ENCODE measurements around the gene VSTM2B. TPM values are rescaled to one million over a fixed set of nuclear protein-coding genes. Genes with fewer than 3 reads are reported as not detected.
A peak's percentile ranks its signal among the peaks of the same experiment; 100 is the strongest.

Gene VSTM2B
- total and polyA plus RNA-seq, 2 of the 4 experiments (the other 2 are of a cell fraction) = not detected

GRCh38 chr19:29576046-29576606 lies 50.3 kb downstream of the VSTM2B start:
- Histone ChIP-seq H3K4ac (ENCODE audit: low read depth, low read length) (no peak overlapping the region), H3K4me3 (ENCODE audit: insufficient read depth, low read depth, low read length) (no peak overlapping the region), H4K8ac (ENCODE audit: low read depth in 2 of 2, low read length in 2 of 2) (no peak overlapping the region), H3K56ac (ENCODE audit: extremely low read depth, insufficient read depth, low read length) (no peak overlapping the region), H3K36me3 (ENCODE audit: control insufficient read depth, insufficient read depth, low read length) (no peaks in the 10 kb centered on the region), H2AK5ac (ENCODE audit: low read depth, low read length) (no peak overlapping the region), H2BK5ac (ENCODE audit: low read depth, low read length, poor library complexity, severe bottlenecking) (no peak overlapping the region), H2BK120ac (ENCODE audit: low read depth, low read length) (no peak overlapping the region), H4K91ac (ENCODE audit: insufficient read depth, low read depth, low read length) (no peak overlapping the region), H2BK20ac (ENCODE audit: low read depth, low read length) (no peak overlapping the region), H2AK9ac (replicated peaks; ENCODE audit: low read depth, low read length, poor library complexity) (no peak overlapping the region), H2AFZ (replicated peaks; ENCODE audit: low read length, poor library complexity) (no peak overlapping the region), H4K20me1 (ENCODE audit: insufficient read depth, low read length) (no peaks in the 10 kb centered on the region), H3K18ac (ENCODE audit: low read depth, low read length) (no peak overlapping the region), H3K9ac (ENCODE audit: low read depth, low read length) (no peak overlapping the region), H3K27me3 (ENCODE audit: control insufficient read depth, insufficient read depth, low read length) (peaks cover 6% of the 10 kb centered on the region; the same call in 1 of the 2 replicates), H3K79me1 (ENCODE audit: low read depth in 1 of 2, low read length in 2 of 2) (no peaks in the 10 kb centered on the region), H3K27ac (ENCODE audit: insufficient read depth, low read length) (no peak overlapping the region), H3K9me1 (ENCODE audit: insufficient read depth, low read length) (no peaks in the 10 kb centered on the region), H3K9me3 (ENCODE audit: control insufficient read depth, insufficient read depth, low read length) (no peaks in the 10 kb centered on the region), H4K5ac (ENCODE audit: low read depth, low read length) (no peak overlapping the region), H3K4me2 (ENCODE audit: low read depth, low read length) (no peak overlapping the region), H3K14ac (replicated peaks; ENCODE audit: low read depth, low read length) (no peak overlapping the region), H2BK15ac (ENCODE audit: low read depth, low read length) (no peak overlapping the region), H3K23ac (ENCODE audit: low read depth, low read length) (no peak overlapping the region), H3K4me1 (ENCODE audit: control insufficient read depth, insufficient read depth, low read length) (no peaks in the 10 kb centered on the region)
- no TSS peak for BruUV-seq (replicated peaks)
- ATAC-seq (ENCODE audit: low read depth) (no peak), DNase-seq (peak; percentile 10)
- WGBS, 2 experiments (ENCODE audit: extremely low coverage in 2 of 2, insufficient read length in 1 of 2) = 20% methylated on average over 5 of the region's 14 CpGs; no CpG with 5 or more reads in 1 of the 2 experiments
- ChIA-PET POLR2A (ENCODE audit: unreplicated experiment) (interaction anchor here (0.6 kb wide), 1 partner anchor 236 kb away, joined by 3 read pairs; no protein-coding TSS in a partner anchor), CTCF (no interaction called here)
- TF ChIP-seq MXI1 (IDR thresholded peaks at IDR 0.05; ENCODE audit: borderline replicate concordance, low read depth, low read length) = no peak
- in situ Hi-C loops (cut with MboI; ENCODE audit: low sequenced_read_pairs) = no loop called here
- dilution Hi-C loops (cut with HindIII; ENCODE audit: low sequenced_read_pairs, unreplicated experiment) = no loop called here
- intact Hi-C loops (cut with micrococcal nuclease) = no loop called here

Data from IMR-90 (cell line).